SK-N-SH (cell line): ENCODE measurements around the gene TMEM14B. TPM values are rescaled to one million over a fixed set of nuclear protein-coding genes. Genes with fewer than 3 reads are reported as not detected.

Source experiments
- CTCF ChIA-PET: fragments of 300-600, 350-600 bp; formaldehyde crosslinking; extraction: SDS; loops from one replicate; lab custom pipeline; 2021; lab: Yijun Ruan, JAX
- POLR2A ChIA-PET: fragments of 350-600 bp; sonication (Branson Sonifier 250); formaldehyde crosslinking; extraction: SDS; loops from one replicate; lab custom pipeline; 2020; ENCODE audit warnings: antibody characterized with exemption, inconsistent platforms; lab: Yijun Ruan, JAX
- DNase-seq: peaks from one replicate; pipeline ENCODE4 v3.0.0; 2012
- H2AFZ ChIP-seq: fragments of 200-600 bp; sonication (generic); 2 replicates; pipeline ENCODE4 v1.8.1; 2016; ENCODE audit warnings: antibody characterized with exemption, mild to moderate bottlenecking, low read depth
- H3F3A ChIP-seq: fragments of 200-600 bp; sonication (generic); replicated peaks from 2 replicates; pipeline ENCODE3; 2016; ENCODE audit warnings: antibody characterized with exemption, mild to moderate bottlenecking; ENCODE audit not compliant: insufficient read depth
- H3K27ac ChIP-seq, 2 experiments: fragments of 200-500 bp in 1 of 2; fragments of 200-600 bp in 1 of 2; sonication (Bioruptor generic) in 1 of 2; sonication (generic), shearing (Covaris generic) in 1 of 2; 2 replicates each; pipeline versions ENCODE4 v1.5.1 to v1.6.1; 2014 to 2016; ENCODE audit warnings: low read depth in 2 of 2, inconsistent platforms in 1 of 2, low read length in 1 of 2, mild to moderate bottlenecking in 1 of 2, mixed read lengths in 1 of 2
- H3K27me3 ChIP-seq: fragments of 200-600 bp; sonication (generic), shearing (Covaris generic); 2 replicates; pipeline ENCODE4 v1.6.1; 2016; ENCODE audit warnings: mixed run types; ENCODE audit not compliant: insufficient read depth
- H3K36me3 ChIP-seq, 2 experiments: fragments of 200-500 bp in 1 of 2; fragments of 200-600 bp in 1 of 2; sonication (Bioruptor generic) in 1 of 2; sonication (generic) in 1 of 2; replicated peaks in 1 of 2; 2 replicates each; pipeline versions ENCODE3 to v1.5.1; 2014 to 2016; ENCODE audit warnings: low read length in 1 of 2, mild to moderate bottlenecking in 1 of 2; ENCODE audit not compliant: insufficient read depth in 2 of 2, control insufficient read depth in 1 of 2
- H3K4me1 ChIP-seq, 2 experiments: fragments of 200-500 bp in 1 of 2; fragments of 200-600 bp in 1 of 2; sonication (Bioruptor generic) in 1 of 2; sonication (generic), shearing (Covaris generic) in 1 of 2; 2 replicates each; pipeline versions ENCODE4 v1.5.1 to v1.6.1; 2014 to 2016; ENCODE audit warnings: low read depth in 1 of 2, low read length in 1 of 2, mixed run types in 1 of 2; ENCODE audit not compliant: insufficient read depth in 2 of 2, control insufficient read depth in 1 of 2
- H3K4me2 ChIP-seq: fragments of 200-600 bp; sonication (generic), shearing (Covaris generic); 2 replicates; pipeline ENCODE4 v1.6.1; 2017; ENCODE audit warnings: mixed run types
- H3K4me3 ChIP-seq, 2 experiments: fragments of 200-500 bp in 1 of 2; fragments of 200-600 bp in 1 of 2; sonication (Bioruptor generic) in 1 of 2; sonication (generic), shearing (Covaris generic) in 1 of 2; 2 replicates each; pipeline versions ENCODE4 v1.5.1 to v1.8.1; 2014 to 2016; ENCODE audit warnings: low read depth in 2 of 2, inconsistent platforms in 1 of 2, low read length in 1 of 2, mild to moderate bottlenecking in 1 of 2, mixed read lengths in 1 of 2, moderate library complexity in 1 of 2
- H3K79me2 ChIP-seq: fragments of 200-600 bp; sonication (generic); 2 replicates; pipeline ENCODE4 v1.8.1; 2017; ENCODE audit warnings: mild to moderate bottlenecking; ENCODE audit not compliant: insufficient read depth
- H3K9ac ChIP-seq: fragments of 200-600 bp; sonication (generic); 2 replicates; pipeline ENCODE4 v1.6.1; 2017; ENCODE audit warnings: mixed run types
- H3K9me2 ChIP-seq: fragments of 200-600 bp; sonication (generic); 2 replicates; pipeline ENCODE4 v1.6.1; 2017; ENCODE audit warnings: mixed run types
- H3K9me3 ChIP-seq: fragments of 200-600 bp; sonication (generic); 2 replicates; pipeline ENCODE4 v1.6.1; 2017; ENCODE audit warnings: mixed run types, mild to moderate bottlenecking, moderate library complexity
- H4K20me1 ChIP-seq: fragments of 200-600 bp; sonication (generic); 2 replicates; pipeline ENCODE4 v1.6.1; 2017; ENCODE audit warnings: mild to moderate bottlenecking, mixed run types; ENCODE audit not compliant: insufficient read depth
- CHD2 ChIP-seq: fragments of 150-350 bp; IDR thresholded peaks from 2 replicates; pipeline ENCODE4 v1.6.1; 2018; ENCODE audit warnings: low read length; ENCODE audit not compliant: partially characterized antibody
- EP300 ChIP-seq, 2 experiments: IDR thresholded peaks; 2 replicates each; pipeline versions ENCODE4 v1.4.0 to v1.6.1; 2012; ENCODE audit warnings: borderline replicate concordance in 1 of 2, low read depth in 1 of 2, low read length in 1 of 2
- EZH2phosphoT487 ChIP-seq: fragments of 200-600 bp; sonication (generic); IDR thresholded peaks from 2 replicates; pipeline ENCODE4 v1.6.1; 2017; ENCODE audit warnings: low read depth, mixed run types, mild to moderate bottlenecking, antibody characterized with exemption, moderate library complexity, borderline replicate concordance
- FOXM1 ChIP-seq: IDR thresholded peaks from 2 replicates; pipeline ENCODE4 v1.4.0; 2012; ENCODE audit warnings: low read depth, mild to moderate bottlenecking
- POLR2AphosphoS5 ChIP-seq: IDR thresholded peaks from 2 replicates; pipeline ENCODE4 v1.6.1; 2012; ENCODE audit warnings: low read depth, low read length
- RAD21 ChIP-seq: IDR thresholded peaks from 2 replicates; pipeline ENCODE4 v1.6.1; 2012; ENCODE audit warnings: mild to moderate bottlenecking, low read length
- RCOR1 ChIP-seq: fragments of 150-350 bp; IDR thresholded peaks from 2 replicates; pipeline ENCODE4 v1.6.1; 2017; ENCODE audit warnings: antibody characterized with exemption, low read length
- RFX5 ChIP-seq: IDR thresholded peaks from 2 replicates; pipeline ENCODE4 v1.6.1; 2012; ENCODE audit warnings: mild to moderate bottlenecking, improper control_type of control experiment, low read length
- RXRA ChIP-seq: IDR thresholded peaks from 2 replicates; pipeline ENCODE4 v1.4.0; 2012; ENCODE audit warnings: low read depth, mild to moderate bottlenecking, borderline replicate concordance
- TEAD4 ChIP-seq: IDR thresholded peaks from 2 replicates; pipeline ENCODE4 v1.4.0; 2012; ENCODE audit warnings: mild to moderate bottlenecking, borderline replicate concordance; ENCODE audit not compliant: insufficient read depth
- ZBTB33 ChIP-seq: IDR thresholded peaks from 2 replicates; pipeline ENCODE4 v1.4.0; 2012; ENCODE audit warnings: low read depth, borderline replicate concordance
- WGBS: methylation state at CpG from one replicate; pipeline ENCODE4 v1.1.6; 2017; ENCODE audit warnings: low lambda C conversion rate; 5-methylcytosine and 5-hydroxymethylcytosine counted together
- polyA plus RNA-seq, 3 experiments: library from polyadenylated mRNA; depleted of rRNA; stranded (reverse); fragments of >200 nt; gene quantifications; 2 replicates each; pipeline ENCODE4 v1.2.3, GENCODE V29; 2012
- TF ChIP-seq, protein P1 (sequence below): fragments of 150-350 bp; IDR thresholded peaks from 2 replicates; pipeline ENCODE4 v1.6.1; 2017; ENCODE audit warnings: antibody characterized with exemption, low read length, low read depth, borderline replicate concordance
- TF ChIP-seq, protein P2 (sequence below): IDR thresholded peaks from 2 replicates; pipeline ENCODE4 v1.6.1; 2012; ENCODE audit warnings: mild to moderate bottlenecking, low read depth, low read length, moderate library complexity
- TF ChIP-seq, protein P3 (sequence below): fragments of 200-600 bp; sonication (generic); IDR thresholded peaks from 2 replicates; pipeline ENCODE4 v1.6.1; 2017; ENCODE audit warnings: antibody characterized with exemption, mild to moderate bottlenecking, moderate library complexity
- TF ChIP-seq, protein P4 (sequence below): IDR thresholded peaks from 2 replicates; pipeline ENCODE4; 2012
- TF ChIP-seq, protein P5 (sequence below): fragments of 150-350 bp; IDR thresholded peaks from 2 replicates; pipeline ENCODE4 v1.6.1; 2016; ENCODE audit warnings: mild to moderate bottlenecking, low read depth, low read length

The TMEM14B gene
- polyA plus RNA-seq, 1 of the 3 experiments (the other 2 are of a cell fraction) = 93.6 TPM

- no peak for TF ChIP-seq TEAD4
- no peak for TF ChIP-seq EZH2phosphoT487
- TF ChIP-seq POLR2AphosphoS5 = no peak
- no peak for TF ChIP-seq CHD2
- no peak for TF ChIP-seq ZBTB33
- no peak for TF ChIP-seq EP300 (IDR thresholded peaks at IDR 0.05; ENCODE audit: borderline replicate concordance in 1 of 2, low read depth in 1 of 2, low read length in 1 of 2)
- TF ChIP-seq, protein P1, sequence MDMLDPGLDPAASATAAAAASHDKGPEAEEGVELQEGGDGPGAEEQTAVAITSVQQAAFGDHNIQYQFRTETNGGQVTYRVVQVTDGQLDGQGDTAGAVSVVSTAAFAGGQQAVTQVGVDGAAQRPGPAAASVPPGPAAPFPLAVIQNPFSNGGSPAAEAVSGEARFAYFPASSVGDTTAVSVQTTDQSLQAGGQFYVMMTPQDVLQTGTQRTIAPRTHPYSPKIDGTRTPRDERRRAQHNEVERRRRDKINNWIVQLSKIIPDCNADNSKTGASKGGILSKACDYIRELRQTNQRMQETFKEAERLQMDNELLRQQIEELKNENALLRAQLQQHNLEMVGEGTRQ = no peak
- TF ChIP-seq, all 33 proteins: peak for 0
Measured at GRCh38 chr6:10733863-10734262, 13.7 kb upstream of the TMEM14B start (continued).

DNA sequence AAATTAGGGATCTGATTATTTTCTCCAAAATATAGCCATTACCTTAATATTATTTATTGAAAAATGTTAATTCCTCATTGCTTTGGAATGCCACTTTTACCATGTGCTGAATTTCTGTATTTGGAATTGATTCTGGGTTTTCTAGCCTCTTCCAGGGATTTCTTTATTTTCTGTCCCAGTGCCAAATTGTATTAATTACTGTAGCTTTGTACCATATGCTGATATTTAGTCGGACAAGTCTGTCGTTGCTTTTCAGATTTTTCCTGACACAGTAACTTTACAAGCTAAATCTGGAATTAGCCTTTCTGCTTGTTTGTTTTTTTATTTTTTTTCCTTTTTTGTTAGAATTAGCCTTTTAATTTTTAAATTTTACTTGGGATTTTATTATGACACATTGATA is 10.9 kb upstream of the TMEM14B start:
- Histone ChIP-seq H3K4me2 (no peak overlapping the region), H4K20me1 (no peaks in the 10 kb centered on the region), H3K27me3 (no peaks in the 10 kb centered on the region), H3K9ac (no peak overlapping the region), H3K4me3 (no peak overlapping the region), H3K9me3 (no peaks in the 10 kb centered on the region), H3K79me2 (peaks cover 6% of the 10 kb centered on the region; the same call in 1 of the 2 replicates), H2AFZ (no peak overlapping the region), H3K4me1 (no peaks in the 10 kb centered on the region), H3K36me3 (peaks cover 6 to 10% of the 10 kb centered on the region in 2 experiments), H3K27ac (no peak overlapping the region), H3K9me2 (no peaks in the 10 kb centered on the region), H3F3A (peaks cover 8% of the 10 kb centered on the region)
- POLR2A ChIA-PET = interaction anchor here (0.7 kb wide), 1 partner anchor 9 kb away, joined by 3 read pairs; no protein-coding TSS in a partner anchor
- CTCF ChIA-PET = interaction anchor here (0.6 kb wide), 1 partner anchor 61 kb away, joined by 3 read pairs; no protein-coding TSS in a partner anchor
- no peak for DNase-seq
- WGBS = 88% methylated on average over 2 of the region's 2 CpGs
- TF ChIP-seq RAD21 (no peak), RXRA (no peak), EZH2phosphoT487 (no peak), RCOR1 (no peak), FOXM1 (no peak), RFX5 (no peak), ZBTB33 (no peak)
- TF ChIP-seq, protein P2, sequence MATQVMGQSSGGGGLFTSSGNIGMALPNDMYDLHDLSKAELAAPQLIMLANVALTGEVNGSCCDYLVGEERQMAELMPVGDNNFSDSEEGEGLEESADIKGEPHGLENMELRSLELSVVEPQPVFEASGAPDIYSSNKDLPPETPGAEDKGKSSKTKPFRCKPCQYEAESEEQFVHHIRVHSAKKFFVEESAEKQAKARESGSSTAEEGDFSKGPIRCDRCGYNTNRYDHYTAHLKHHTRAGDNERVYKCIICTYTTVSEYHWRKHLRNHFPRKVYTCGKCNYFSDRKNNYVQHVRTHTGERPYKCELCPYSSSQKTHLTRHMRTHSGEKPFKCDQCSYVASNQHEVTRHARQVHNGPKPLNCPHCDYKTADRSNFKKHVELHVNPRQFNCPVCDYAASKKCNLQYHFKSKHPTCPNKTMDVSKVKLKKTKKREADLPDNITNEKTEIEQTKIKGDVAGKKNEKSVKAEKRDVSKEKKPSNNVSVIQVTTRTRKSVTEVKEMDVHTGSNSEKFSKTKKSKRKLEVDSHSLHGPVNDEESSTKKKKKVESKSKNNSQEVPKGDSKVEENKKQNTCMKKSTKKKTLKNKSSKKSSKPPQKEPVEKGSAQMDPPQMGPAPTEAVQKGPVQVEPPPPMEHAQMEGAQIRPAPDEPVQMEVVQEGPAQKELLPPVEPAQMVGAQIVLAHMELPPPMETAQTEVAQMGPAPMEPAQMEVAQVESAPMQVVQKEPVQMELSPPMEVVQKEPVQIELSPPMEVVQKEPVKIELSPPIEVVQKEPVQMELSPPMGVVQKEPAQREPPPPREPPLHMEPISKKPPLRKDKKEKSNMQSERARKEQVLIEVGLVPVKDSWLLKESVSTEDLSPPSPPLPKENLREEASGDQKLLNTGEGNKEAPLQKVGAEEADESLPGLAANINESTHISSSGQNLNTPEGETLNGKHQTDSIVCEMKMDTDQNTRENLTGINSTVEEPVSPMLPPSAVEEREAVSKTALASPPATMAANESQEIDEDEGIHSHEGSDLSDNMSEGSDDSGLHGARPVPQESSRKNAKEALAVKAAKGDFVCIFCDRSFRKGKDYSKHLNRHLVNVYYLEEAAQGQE = no peak
- TF ChIP-seq, protein P3, sequence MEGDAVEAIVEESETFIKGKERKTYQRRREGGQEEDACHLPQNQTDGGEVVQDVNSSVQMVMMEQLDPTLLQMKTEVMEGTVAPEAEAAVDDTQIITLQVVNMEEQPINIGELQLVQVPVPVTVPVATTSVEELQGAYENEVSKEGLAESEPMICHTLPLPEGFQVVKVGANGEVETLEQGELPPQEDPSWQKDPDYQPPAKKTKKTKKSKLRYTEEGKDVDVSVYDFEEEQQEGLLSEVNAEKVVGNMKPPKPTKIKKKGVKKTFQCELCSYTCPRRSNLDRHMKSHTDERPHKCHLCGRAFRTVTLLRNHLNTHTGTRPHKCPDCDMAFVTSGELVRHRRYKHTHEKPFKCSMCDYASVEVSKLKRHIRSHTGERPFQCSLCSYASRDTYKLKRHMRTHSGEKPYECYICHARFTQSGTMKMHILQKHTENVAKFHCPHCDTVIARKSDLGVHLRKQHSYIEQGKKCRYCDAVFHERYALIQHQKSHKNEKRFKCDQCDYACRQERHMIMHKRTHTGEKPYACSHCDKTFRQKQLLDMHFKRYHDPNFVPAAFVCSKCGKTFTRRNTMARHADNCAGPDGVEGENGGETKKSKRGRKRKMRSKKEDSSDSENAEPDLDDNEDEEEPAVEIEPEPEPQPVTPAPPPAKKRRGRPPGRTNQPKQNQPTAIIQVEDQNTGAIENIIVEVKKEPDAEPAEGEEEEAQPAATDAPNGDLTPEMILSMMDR = no peak
- TF ChIP-seq, protein P4, sequence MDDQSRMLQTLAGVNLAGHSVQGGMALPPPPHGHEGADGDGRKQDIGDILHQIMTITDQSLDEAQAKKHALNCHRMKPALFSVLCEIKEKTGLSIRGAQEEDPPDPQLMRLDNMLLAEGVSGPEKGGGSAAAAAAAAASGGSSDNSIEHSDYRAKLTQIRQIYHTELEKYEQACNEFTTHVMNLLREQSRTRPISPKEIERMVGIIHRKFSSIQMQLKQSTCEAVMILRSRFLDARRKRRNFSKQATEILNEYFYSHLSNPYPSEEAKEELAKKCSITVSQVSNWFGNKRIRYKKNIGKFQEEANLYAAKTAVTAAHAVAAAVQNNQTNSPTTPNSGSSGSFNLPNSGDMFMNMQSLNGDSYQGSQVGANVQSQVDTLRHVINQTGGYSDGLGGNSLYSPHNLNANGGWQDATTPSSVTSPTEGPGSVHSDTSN = no peak
- TF ChIP-seq, protein P5, sequence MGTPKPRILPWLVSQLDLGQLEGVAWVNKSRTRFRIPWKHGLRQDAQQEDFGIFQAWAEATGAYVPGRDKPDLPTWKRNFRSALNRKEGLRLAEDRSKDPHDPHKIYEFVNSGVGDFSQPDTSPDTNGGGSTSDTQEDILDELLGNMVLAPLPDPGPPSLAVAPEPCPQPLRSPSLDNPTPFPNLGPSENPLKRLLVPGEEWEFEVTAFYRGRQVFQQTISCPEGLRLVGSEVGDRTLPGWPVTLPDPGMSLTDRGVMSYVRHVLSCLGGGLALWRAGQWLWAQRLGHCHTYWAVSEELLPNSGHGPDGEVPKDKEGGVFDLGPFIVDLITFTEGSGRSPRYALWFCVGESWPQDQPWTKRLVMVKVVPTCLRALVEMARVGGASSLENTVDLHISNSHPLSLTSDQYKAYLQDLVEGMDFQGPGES = no peak
